SKM-1 (cell line): ENCODE measurements around the gene ELAVL3.

Source experiments
- DNase-seq: peaks from one replicate; lab custom pipeline; 2025; ENCODE audit not compliant: unreplicated experiment; lab: John Stamatoyannopoulos, UW

The ELAVL3 gene

GRCh38 chr19:11480715-11481533 lies at the start of gene ELAVL3:
Gene ELAVL3 (minus strand): TSS chr19:11481046. CDS start chr19:11480608, 438 bp downstream.
- DNase-seq: no peak

DNA sequence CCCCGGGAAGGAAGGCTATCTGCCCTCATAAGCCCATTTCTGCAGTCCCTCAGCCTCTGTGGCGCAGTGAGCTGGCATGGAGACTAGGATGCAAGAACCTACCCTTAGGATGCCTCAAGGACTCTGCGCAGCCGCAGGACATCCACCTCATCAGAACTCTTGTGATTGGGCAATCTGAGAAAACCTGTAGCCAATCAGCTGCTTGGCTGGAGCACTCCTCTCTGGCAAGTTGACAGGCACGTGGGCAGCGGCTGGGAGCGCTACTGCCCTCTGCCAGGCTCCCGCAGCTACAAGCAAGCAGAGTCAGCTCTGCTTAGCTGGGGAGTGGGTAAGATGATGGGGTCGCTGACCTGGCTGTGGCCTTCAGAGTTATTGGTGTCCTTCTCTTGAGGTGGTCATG lies 49.6 kb upstream of the ELAVL3 start:
- DNase-seq: peak; percentile 50

DNA sequence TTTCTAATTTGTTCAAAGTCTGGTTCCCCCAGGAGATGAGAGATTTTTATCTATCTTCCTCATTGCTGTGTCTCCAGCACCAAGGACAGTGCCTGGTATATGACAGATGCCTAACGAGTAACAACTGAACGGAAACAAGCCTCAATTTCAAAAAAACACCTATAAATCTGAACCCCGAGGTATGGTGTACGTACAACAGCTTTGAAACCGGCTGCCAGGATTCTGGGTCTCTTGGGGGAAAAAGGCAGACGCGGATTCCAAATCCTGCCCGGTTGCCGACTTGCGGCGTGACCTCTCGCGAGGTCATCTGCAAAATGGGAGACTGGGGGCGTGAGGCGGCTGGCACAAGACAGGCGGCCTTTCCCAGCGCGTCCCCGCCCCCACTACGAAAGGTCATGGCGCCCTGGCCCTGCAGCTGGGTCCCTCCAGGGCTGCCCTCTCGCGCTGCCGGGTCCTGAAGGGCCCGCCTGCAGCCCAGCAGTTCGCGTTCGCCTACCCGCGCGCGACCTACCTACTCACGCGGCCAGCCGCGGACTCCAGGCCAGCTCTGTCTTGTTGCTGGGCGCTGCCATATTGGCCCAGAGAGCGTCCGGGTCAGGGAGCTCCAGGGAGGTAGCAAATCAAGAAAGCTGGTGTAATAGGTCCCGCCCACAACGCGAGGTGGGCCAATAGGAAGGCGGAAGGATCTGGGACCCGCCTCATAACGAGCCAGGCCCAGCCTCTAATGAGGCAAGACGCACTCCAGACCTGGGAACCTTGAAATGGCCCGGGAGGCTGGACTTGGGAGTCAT lies 47.9 kb upstream of the ELAVL3 start, which contains the start of gene ECSIT:
Gene ECSIT, minus strand, starts transcription at position 584 of the 791 bp plus-strand sequence. CDS start 9,964 bp downstream, outside the sequence.
- peak; percentile 96 for DNase-seq

DNA sequence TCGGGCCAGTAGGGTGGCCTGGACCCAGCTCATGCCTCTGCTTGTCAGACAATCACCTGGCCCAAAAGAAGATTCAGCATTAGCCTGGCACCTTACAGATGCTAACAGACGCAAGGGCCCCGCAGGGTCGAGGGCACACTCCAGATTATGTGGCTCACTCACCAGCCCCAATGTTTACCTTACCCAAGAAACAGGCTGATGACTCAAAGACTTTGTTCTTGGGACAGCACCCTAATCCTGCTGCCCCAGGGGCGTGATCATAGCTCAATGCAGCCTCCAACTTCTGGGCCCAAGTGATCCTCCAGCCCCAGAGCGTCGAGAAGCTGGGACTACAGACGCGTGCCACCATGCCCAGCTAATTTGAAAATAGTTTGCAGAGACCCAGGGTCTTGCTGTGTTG lies 38.3 kb upstream of the ELAVL3 start:
- DNase-seq: no peak

DNA sequence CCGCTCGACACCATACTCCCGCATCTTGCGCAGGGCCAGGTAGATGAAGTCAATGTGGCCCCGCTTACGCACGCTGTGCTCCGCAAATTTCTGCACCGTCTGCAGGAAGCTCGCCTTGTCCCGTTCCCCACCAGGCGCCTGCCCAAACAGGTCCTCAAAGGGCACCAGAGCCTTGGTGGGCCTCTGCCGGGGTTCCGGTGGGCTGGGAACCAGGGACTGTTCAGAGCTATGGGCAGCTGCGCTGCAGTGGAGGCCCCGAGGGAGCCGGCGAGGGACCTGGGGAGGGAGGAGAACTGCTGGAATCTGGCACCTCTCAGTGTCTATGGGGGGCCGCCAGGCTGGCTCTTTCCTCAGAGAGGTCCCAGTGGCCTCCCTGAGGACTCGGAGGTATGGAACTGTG lies 33.1 kb upstream of the ELAVL3 start:
- no peak for DNase-seq

- no peak for DNase-seq
Measured at GRCh38 chr19:11510444-11510843, 29.6 kb upstream of the ELAVL3 start.

GRCh38 chr19:11507370-11508078 lies 26.7 kb upstream of the ELAVL3 start:
- DNase-seq: no peak

GRCh38 chr19:11506967-11507366 lies 26.1 kb upstream of the ELAVL3 start:
- DNase-seq: no peak

DNA sequence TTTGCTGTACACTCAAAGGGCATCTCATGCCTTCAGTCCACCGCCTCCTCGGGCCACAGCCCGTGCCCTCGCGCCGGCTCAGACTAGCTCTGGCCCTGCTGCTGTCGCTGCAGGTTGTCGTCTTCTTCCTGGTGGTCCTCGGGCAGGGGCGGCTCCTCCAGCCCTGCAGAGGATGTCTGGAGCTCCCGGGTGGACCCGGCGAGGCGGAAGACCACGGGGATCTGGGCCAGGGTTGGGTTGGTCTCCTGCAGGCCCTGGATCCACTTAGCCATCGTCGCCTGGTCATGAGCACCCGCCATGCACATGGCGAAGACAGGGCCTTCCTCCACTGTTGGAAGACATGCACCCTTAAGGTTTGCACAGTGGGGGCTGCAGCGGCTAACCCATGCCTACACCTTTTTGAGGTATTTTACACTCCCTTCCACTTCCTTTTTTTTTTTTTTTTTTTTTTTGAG lies 25.3 kb upstream of the ELAVL3 start:
- no peak for DNase-seq

- peak; percentile 93 for DNase-seq
Measured at GRCh38 chr19:11505504-11506100, 24.8 kb upstream of the ELAVL3 start, which contains the start of gene ZNF653. Gene ZNF653 (minus strand): TSS chr19:11505839. CDS start chr19:11505786, 53 bp downstream.

DNA sequence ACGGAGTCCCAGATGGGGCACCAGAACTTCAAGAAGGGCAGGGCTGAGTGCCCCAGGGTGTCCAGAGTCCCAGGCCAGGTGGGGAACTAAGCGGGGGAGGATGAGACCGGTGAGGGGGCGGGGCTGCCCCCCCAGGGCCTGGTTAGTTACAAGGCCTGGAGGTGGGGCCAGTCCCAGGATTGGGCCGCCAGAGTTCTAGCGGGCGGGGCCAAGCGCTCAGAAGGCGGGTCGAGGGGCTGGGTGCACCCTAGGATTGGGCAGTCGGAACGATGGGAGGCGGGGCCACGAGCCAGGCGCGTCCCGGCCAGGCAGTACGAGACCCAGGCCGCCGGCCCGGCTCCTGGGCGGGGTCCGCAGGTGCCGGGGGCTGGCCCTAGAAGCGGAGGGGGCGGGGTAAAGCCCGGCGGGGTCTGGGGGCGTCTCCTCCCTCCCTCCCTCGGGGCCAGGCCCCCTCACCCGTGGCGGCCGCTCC lies 24.2 kb upstream of the ELAVL3 start:
- DNase-seq: peak; percentile 91

- DNase-seq: no peak
Measured at GRCh38 chr19:11504502-11505031, 23.7 kb upstream of the ELAVL3 start.

DNA sequence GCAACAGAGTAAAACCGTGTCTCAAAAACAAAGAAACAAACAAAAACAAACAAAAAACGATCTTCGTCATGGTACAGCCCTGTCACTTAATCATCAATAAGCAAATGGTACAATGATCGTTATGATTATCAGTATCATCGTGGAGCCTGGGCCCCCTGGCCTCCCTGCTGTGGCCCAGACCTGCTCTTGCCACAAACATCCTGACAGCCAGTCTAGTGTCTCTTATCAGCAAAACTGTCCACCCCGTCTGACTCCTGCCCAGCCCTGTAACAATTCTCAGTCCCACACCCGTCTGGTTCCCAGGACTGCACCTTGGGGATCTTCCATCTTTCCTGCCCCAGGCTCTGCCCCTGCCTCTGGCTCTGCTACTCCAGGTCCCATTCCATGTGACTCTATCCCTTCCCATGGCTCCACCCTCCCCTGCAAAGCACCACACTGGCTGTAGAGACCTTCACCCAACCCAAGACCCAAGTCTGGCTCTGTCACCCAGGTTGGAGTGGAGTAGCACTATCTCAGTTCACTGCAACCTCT lies 19.1 kb upstream of the ELAVL3 start:
- DNase-seq: no peak

DNA sequence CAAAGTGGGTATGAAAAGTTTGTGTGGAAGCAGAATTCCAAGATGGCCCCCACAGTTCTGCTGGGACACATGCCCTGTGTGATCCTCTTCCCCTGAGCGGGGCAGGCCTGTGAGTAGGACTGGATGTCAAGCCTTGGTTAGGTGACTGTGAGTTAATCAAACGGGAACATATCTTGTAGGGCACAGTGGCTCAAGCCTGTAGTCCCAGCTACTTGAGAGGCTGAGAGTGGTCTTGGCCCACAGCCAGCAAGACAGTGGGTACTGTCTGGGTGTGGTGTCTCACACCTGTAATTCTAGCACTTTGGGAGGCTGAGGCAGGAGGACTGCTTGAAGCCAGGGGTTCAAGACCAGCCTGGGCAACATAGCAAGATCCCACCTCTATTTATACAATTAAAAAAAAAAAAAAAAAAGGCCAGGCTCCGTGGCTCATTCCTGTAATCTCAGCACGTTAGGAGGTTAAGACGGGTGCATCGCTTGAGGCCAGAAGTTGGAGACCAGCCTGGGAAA lies 18.4 kb upstream of the ELAVL3 start:
- no peak for DNase-seq

DNA sequence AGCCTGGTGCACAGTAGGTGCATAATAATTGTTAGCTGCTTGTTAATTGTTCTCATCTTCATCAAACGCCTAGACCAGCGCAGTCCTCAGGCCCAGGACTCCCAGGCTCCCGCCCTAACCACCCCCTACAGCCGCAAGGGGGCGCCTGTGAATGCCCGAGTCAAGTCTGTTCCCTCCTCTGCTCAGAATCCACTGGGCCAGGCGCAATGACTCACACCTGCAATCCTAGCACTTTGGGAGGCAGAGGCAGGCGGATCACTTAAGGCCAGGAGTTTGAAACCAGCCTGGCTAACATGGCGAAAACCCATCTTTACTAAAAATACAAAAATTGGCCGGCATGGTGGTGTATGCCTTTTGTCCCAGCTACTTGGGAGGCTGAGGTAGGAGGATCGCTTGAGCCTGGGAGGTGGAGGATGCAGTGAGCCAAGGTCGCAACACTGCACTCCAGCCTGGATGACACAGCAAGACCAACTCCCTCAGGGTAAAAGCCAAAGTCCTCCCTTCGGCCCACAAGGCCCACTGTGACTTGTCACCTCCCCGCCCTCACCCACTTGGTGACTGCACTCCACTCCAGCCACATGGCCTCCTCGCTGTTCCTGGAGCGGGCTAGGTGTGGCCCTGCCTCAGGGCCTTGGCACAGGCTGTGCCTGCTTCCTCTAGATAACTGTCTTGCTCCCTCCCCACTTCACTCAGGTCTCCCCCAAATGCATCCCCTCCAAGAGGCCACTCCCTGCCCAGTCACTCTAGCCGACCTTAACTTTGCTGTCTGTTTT lies 15.7 kb upstream of the ELAVL3 start:
- DNase-seq: peak; percentile 68

DNA sequence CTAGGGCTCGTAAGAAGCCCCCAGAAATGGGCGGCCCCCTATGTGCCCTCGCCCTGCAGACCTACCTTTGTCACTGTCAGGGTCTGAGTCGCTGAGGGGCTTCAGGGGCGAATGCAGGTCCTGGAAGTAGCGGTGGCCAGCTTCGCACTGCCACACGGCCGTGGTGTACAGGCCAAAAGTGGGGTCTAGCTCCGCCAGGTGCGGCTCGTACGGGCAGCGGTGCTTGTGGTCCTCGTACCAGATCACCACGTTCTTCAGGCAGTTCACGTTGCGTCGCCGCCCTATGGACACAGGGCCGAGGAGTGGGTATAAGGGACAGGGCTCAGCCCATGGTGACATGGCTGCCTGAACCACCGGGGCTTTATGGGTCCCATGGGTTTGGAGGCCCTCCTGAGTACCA lies 15.0 kb upstream of the ELAVL3 start:
- DNase-seq: no peak

GRCh38 chr19:11495481-11495880 lies 14.6 kb upstream of the ELAVL3 start:
- no peak for DNase-seq

- DNase-seq: no peak
Measured at GRCh38 chr19:11494634-11495285, 13.9 kb upstream of the ELAVL3 start.

GRCh38 chr19:11489378-11489777 lies 8.5 kb upstream of the ELAVL3 start:
- no peak for DNase-seq
